Astrocyte of the hippocampus (primary cell): ENCODE results near the gene CDH2.

Experiments
- DNase-seq: peaks from one replicate; pipeline ENCODE4 v3.0.0; 2011; ENCODE audit warnings: low read depth, low spot score

CDH2 gene

GRCh38 chr18:27996801-27997272 is 180.1 kb downstream of the CDH2 start:
- peak; percentile 29 for DNase-seq

GRCh38 chr18:27995770-27996502 is 181.0 kb downstream of the CDH2 start:
- DNase-seq = no peak

GRCh38 chr18:27994571-27994970 is 182.4 kb downstream of the CDH2 start:
- no peak for DNase-seq

- no peak for DNase-seq
Observed at GRCh38 chr18:27991391-27991790, 185.5 kb downstream of the CDH2 start.

GRCh38 chr18:27985832-27986231 is 191.1 kb downstream of the CDH2 start:
- no peak for DNase-seq

GRCh38 chr18:27983780-27984179 is 193.2 kb downstream of the CDH2 start:
- no peak for DNase-seq

GRCh38 chr18:27976806-27977408 is 200.0 kb downstream of the CDH2 start:
- no peak for DNase-seq

GRCh38 chr18:27970321-27970720 is 206.6 kb downstream of the CDH2 start:
- no peak for DNase-seq

GRCh38 chr18:27969206-27969605 is 207.7 kb downstream of the CDH2 start:
- DNase-seq = no peak

- no peak for DNase-seq
Observed at GRCh38 chr18:27967913-27968824, 208.8 kb downstream of the CDH2 start.

- DNase-seq = no peak
Observed at GRCh38 chr18:27966881-27967280, 210.0 kb downstream of the CDH2 start.

- peak; percentile 36 for DNase-seq
Observed at GRCh38 chr18:27964811-27965210, 212.1 kb downstream of the CDH2 start.

GRCh38 chr18:27959101-27959500 is 217.8 kb downstream of the CDH2 start:
- no peak for DNase-seq

- DNase-seq = no peak
Observed at GRCh38 chr18:27956001-27956640, 220.8 kb downstream of the CDH2 start.

- peak; percentile 34 for DNase-seq
Observed at GRCh38 chr18:27954226-27954625, 222.7 kb downstream of the CDH2 start.

- no peak for DNase-seq
Observed at GRCh38 chr18:27952741-27953140, 224.2 kb downstream of the CDH2 start.

GRCh38 chr18:27950648-27951228 is 226.2 kb downstream of the CDH2 start:
- no peak for DNase-seq

GRCh38 chr18:27948986-27949385 is 227.9 kb downstream of the CDH2 start:
- peak; percentile 21 for DNase-seq

- peak; percentile 78 for DNase-seq
Observed at GRCh38 chr18:27942706-27943105, 234.2 kb downstream of the CDH2 start.

- no peak for DNase-seq
Observed at GRCh38 chr18:27931535-27931934, 245.4 kb downstream of the CDH2 start.

- peak; percentile 52 for DNase-seq
Observed at GRCh38 chr18:27922780-27923179, 254.2 kb downstream of the CDH2 start.
